ENCODE measurements around the gene MBP.

The MBP gene

GRCh38 chr18:77114415-77115191 lies 18.0 kb downstream of the MBP start:
- no peak for DNase-seq (ENCODE audit: low spot score)

GRCh38 chr18:77114152-77114414 lies 18.5 kb downstream of the MBP start:
- no peak for DNase-seq (ENCODE audit: low spot score)

GRCh38 chr18:77113361-77114151 lies 19.0 kb downstream of the MBP start:
- DNase-seq (ENCODE audit: low spot score), result no peak

GRCh38 chr18:77112747-77113092 lies 19.9 kb downstream of the MBP start:
- no peak for DNase-seq (ENCODE audit: low spot score)

GRCh38 chr18:77111951-77112746 lies 20.4 kb downstream of the MBP start:
- no peak for DNase-seq (ENCODE audit: low spot score)

- DNase-seq (ENCODE audit: low spot score), result no peak
Observed at GRCh38 chr18:77111449-77111848, 21.1 kb downstream of the MBP start.

GRCh38 chr18:77110936-77111335 lies 21.6 kb downstream of the MBP start:
- DNase-seq (ENCODE audit: low spot score), result no peak

- no peak for DNase-seq (ENCODE audit: low spot score)
Observed at GRCh38 chr18:77110400-77110799, 22.2 kb downstream of the MBP start.

- no peak for DNase-seq (ENCODE audit: low spot score)
Observed at GRCh38 chr18:77109648-77110019, 22.9 kb downstream of the MBP start.

- DNase-seq (ENCODE audit: low spot score), result no peak
Observed at GRCh38 chr18:77108821-77109647, 23.5 kb downstream of the MBP start.

GRCh38 chr18:77108001-77108692 lies 24.4 kb downstream of the MBP start:
- no peak for DNase-seq (ENCODE audit: low spot score)

- no peak for DNase-seq (ENCODE audit: low spot score)
Observed at GRCh38 chr18:77107292-77107691, 25.3 kb downstream of the MBP start.

- peak; percentile 84 for DNase-seq (ENCODE audit: low spot score)
Observed at GRCh38 chr18:77106331-77106730, 26.3 kb downstream of the MBP start.

GRCh38 chr18:77105680-77106079 lies 26.9 kb downstream of the MBP start:
- DNase-seq (ENCODE audit: low spot score), result no peak

GRCh38 chr18:77105028-77105427 lies 27.6 kb downstream of the MBP start:
- peak; percentile 20 for DNase-seq (ENCODE audit: low spot score)

- no peak for DNase-seq (ENCODE audit: low spot score)
Observed at GRCh38 chr18:77103991-77104531, 28.5 kb downstream of the MBP start.

GRCh38 chr18:77103187-77103850 lies 29.3 kb downstream of the MBP start:
- no peak for DNase-seq (ENCODE audit: low spot score)

GRCh38 chr18:77102259-77103040 lies 30.1 kb downstream of the MBP start:
- peak; percentile 56 for DNase-seq (ENCODE audit: low spot score)

- DNase-seq (ENCODE audit: low spot score), result peak; percentile 41
Observed at GRCh38 chr18:77101410-77102258, 30.9 kb downstream of the MBP start.
